ENCODE data around the gene SLITRK3. TPM values are rescaled to one million over a fixed set of nuclear protein-coding genes. Genes with fewer than 3 reads are reported as not detected.
A peak's percentile ranks its signal among the peaks of the same experiment; 100 is the strongest.
"Not testable (repeated sequence)": the region's sequence is repeated elsewhere in the genome, so short reads cannot be mapped to it uniquely, and the experiment has no call there.

SLITRK3 gene
- total and polyA plus RNA-seq, 5 experiments from 2014 or later, result not detected

- H3K27me3 Mint-ChIP-seq, result peaks cover 0 to 3% (median 0%) of the 10 kb centered on the region in 5 donors
- no peaks in the 10 kb centered on the region for H3K4me1 Mint-ChIP-seq
- no peak overlapping the region for H3K4me3 Mint-ChIP-seq
- POLR2A ChIA-PET, result no interaction called here
- H3K9me3 Mint-ChIP-seq, result peaks cover 0 to 2% (median 0%) of the 10 kb centered on the region in 9 donors
- no peak overlapping the region for H3K27ac Mint-ChIP-seq
- H3K36me3 Mint-ChIP-seq, result no peaks in the 10 kb centered on the region
- no peak for ATAC-seq
- no peak for DNase-seq
Observed at GRCh38 chr3:165181556-165181955, 14.6 kb downstream of the SLITRK3 start.

GRCh38 chr3:165170236-165170635 lies 25.9 kb downstream of the SLITRK3 start:
- Mint-ChIP-seq H3K4me3 (no peak overlapping the region), H3K36me3 (no peaks in the 10 kb centered on the region), H3K9me3 (peaks cover 0 to 13% (median 3%) of the 10 kb centered on the region in 9 donors), H3K27ac (no peak overlapping the region), H3K27me3 (no peaks in the 10 kb centered on the region), H3K4me1 (no peaks in the 10 kb centered on the region)
- POLR2A ChIA-PET, result no interaction called here
- ATAC-seq (no peak), DNase-seq (no peak)

- H3K36me3 Mint-ChIP-seq, result no peaks in the 10 kb centered on the region
- H3K4me3 Mint-ChIP-seq, result no peak overlapping the region
- ATAC-seq (no peak), DNase-seq (no peak)
- no peaks in the 10 kb centered on the region for H3K27me3 Mint-ChIP-seq
- no peak overlapping the region for H3K27ac Mint-ChIP-seq
- no peaks in the 10 kb centered on the region for H3K4me1 Mint-ChIP-seq
- H3K9me3 Mint-ChIP-seq, result peaks cover 0 to 13% (median 4%) of the 10 kb centered on the region in 9 donors
- POLR2A ChIA-PET, result no interaction called here
Observed at GRCh38 chr3:165169368-165169767, 26.8 kb downstream of the SLITRK3 start.

- POLR2A ChIA-PET, result no interaction called here
- no peak for ATAC-seq
- no peaks in the 10 kb centered on the region for H3K27me3 Mint-ChIP-seq
- no peak for DNase-seq
- no peaks in the 10 kb centered on the region for H3K36me3 Mint-ChIP-seq
- no peaks in the 10 kb centered on the region for H3K4me1 Mint-ChIP-seq
- no peak overlapping the region for H3K27ac Mint-ChIP-seq
- H3K9me3 Mint-ChIP-seq, result peaks cover 0 to 9% (median 3%) of the 10 kb centered on the region in 9 donors
- no peak overlapping the region for H3K4me3 Mint-ChIP-seq
Observed at GRCh38 chr3:165162883-165163282, 33.3 kb downstream of the SLITRK3 start.

GRCh38 chr3:165159760-165160421 lies 36.3 kb downstream of the SLITRK3 start:
- Mint-ChIP-seq H3K27me3 (no peaks in the 10 kb centered on the region), H3K4me1 (no peaks in the 10 kb centered on the region), H3K4me3 (no peak overlapping the region), H3K27ac (no peak overlapping the region), H3K36me3 (no peaks in the 10 kb centered on the region), H3K9me3 (peaks cover 0 to 6% (median 0%) of the 10 kb centered on the region in 9 donors)
- POLR2A ChIA-PET, result no interaction called here
- DNase-seq (no peak), ATAC-seq (no peak)

- peaks cover 0 to 3% (median 0%) of the 10 kb centered on the region in 9 donors for H3K9me3 Mint-ChIP-seq
- H3K27ac Mint-ChIP-seq, result no peak overlapping the region
- POLR2A ChIA-PET, result no interaction called here
- no peaks in the 10 kb centered on the region for H3K4me1 Mint-ChIP-seq
- H3K36me3 Mint-ChIP-seq, result no peaks in the 10 kb centered on the region
- H3K4me3 Mint-ChIP-seq, result no peak overlapping the region
- H3K27me3 Mint-ChIP-seq, result no peaks in the 10 kb centered on the region
- ATAC-seq (no peak), DNase-seq (no peak)
Observed at GRCh38 chr3:165158011-165158410, 38.2 kb downstream of the SLITRK3 start.

GRCh38 chr3:165156757-165157420 lies 39.3 kb downstream of the SLITRK3 start:
- Mint-ChIP-seq H3K27me3 (no peaks in the 10 kb centered on the region), H3K4me3 (no peak overlapping the region), H3K27ac (no peak overlapping the region), H3K9me3 (peaks cover 0 to 4% (median 0%) of the 10 kb centered on the region in 9 donors), H3K4me1 (no peaks in the 10 kb centered on the region), H3K36me3 (no peaks in the 10 kb centered on the region)
- no peak for ATAC-seq
- POLR2A ChIA-PET, result no interaction called here
- DNase-seq, result no peak

GRCh38 chr3:165148876-165149441 lies 47.2 kb downstream of the SLITRK3 start:
- no peak for ATAC-seq
- peaks cover 0 to 10% (median 5%) of the 10 kb centered on the region in 9 donors for H3K9me3 Mint-ChIP-seq

GRCh38 chr3:165144271-165144670 lies 51.9 kb downstream of the SLITRK3 start:
- Mint-ChIP-seq H3K27ac (no peak overlapping the region), H3K4me3 (no peak overlapping the region), H3K36me3 (no peaks in the 10 kb centered on the region), H3K27me3 (no peaks in the 10 kb centered on the region), H3K4me1 (no peaks in the 10 kb centered on the region), H3K9me3 (peaks cover 0 to 5% (median 2%) of the 10 kb centered on the region in 9 donors)
- POLR2A ChIA-PET, result no interaction called here
- no peak for DNase-seq
- no peak for ATAC-seq

More at GRCh38 chr3:165148876-165149441, 47.2 kb downstream of the SLITRK3 start:
- DNase-seq, result no peak
- Mint-ChIP-seq H3K36me3 (no peaks in the 10 kb centered on the region), H3K27me3 (no peaks in the 10 kb centered on the region), H3K4me1 (no peaks in the 10 kb centered on the region), H3K4me3 (no peak overlapping the region), H3K27ac (no peak overlapping the region)
- POLR2A ChIA-PET, result no interaction called here

GRCh38 chr3:165139918-165140317 lies 56.3 kb downstream of the SLITRK3 start:
- H3K36me3 Mint-ChIP-seq, result not testable (repeated sequence)

More at GRCh38 chr3:165139918-165140317, 56.3 kb downstream of the SLITRK3 start:
- POLR2A ChIA-PET, ATAC-seq, H3K4me3 Mint-ChIP-seq, H3K4me1 Mint-ChIP-seq, DNase-seq, H3K27me3 Mint-ChIP-seq: not testable (repeated sequence)
- peaks cover 0 to 36% (median 9%) of the 10 kb centered on the region in 9 donors for H3K9me3 Mint-ChIP-seq
- H3K27ac Mint-ChIP-seq, result peak overlapping the region in 1 of 10 donors; percentile 13

Other genes starting within 250 kb of the SLITRK3 start
- gene SI, start 117.9 kb downstream of the SLITRK3 start, total RNA-seq, result not detected
- not detected for gene SI, start 117.9 kb downstream of the SLITRK3 start, polyA plus RNA-seq

Data from naive thymus-derived CD8-positive, alpha-beta T cell (primary cell).